HG03066 (cell line): ENCODE measurements around the gene OPN4.

Source experiments
- ATAC-seq: cut with Tn5 transposase; IDR thresholded peaks from one replicate; pipeline ENCODE4 v1.9.1; 2021; ENCODE audit warnings: low read depth; ENCODE audit not compliant: unreplicated experiment

Gene OPN4

GRCh38 chr10:86646933-86647332, 7.4 kb upstream of the OPN4 start:
- no peak for ATAC-seq

- no peak for ATAC-seq
These were observed 6.3 kb upstream of the OPN4 start for GRCh38 chr10:86647773-86648703.

GRCh38 chr10:86648704-86649427, 5.5 kb upstream of the OPN4 start:
- ATAC-seq: no peak

DNA sequence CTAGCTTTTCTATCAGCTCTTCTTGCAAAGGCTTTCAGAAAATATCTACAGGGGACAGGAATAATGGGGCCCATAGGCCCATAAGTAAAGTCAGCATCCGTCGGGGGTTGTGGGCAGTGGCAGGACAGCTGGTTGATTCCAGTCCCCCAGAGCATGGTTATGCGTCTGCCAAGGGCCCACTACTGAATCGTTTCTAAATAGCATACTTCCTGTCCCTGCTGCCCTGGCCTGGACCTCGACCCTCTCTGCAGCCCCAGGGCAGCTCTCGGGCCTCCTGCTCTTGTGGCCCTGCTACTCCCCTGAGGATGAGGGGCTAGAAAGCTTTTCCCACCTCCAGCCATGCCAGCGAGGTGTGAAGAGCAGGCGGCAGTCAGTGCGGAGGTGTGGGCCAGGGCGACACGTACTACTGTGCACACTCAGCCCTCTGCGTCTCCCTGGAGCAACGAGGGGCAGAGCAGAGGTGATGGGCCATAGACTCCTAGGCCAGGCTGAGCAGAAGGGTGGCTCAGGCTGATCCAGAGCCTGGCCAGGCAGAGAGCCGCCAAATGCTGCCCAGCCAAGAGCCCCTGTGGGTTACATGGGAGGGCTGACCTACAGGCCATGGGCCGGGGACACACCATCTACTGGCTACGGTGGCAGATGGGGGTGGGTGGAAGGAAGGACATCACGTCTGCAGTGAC, 4.7 kb upstream of the OPN4 start:
- ATAC-seq: no peak

GRCh38 chr10:86650151-86650550, 4.2 kb upstream of the OPN4 start:
- no peak for ATAC-seq

DNA sequence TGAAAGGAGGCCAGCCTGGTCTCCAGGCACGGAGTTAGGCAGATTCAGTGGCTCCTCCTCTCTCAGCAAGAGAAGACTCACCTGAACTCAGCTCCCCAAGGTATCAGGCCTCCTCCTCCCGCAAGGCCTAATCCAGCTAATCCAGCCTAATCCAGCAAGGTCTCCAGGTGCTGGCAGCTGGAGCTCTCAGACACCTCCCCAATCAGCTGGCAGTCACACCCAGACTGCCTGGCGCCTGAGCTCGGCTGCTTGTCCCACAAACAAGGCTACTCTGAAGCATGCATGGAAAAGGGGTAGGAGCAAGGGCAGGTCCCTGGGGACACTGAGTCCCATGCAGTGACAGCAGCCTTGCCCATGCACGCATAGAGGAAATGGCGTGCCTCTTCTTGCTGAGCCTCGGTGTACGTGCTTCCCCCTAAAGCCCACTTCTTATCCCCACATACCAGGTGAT, 3.3 kb upstream of the OPN4 start:
- ATAC-seq: no peak

DNA sequence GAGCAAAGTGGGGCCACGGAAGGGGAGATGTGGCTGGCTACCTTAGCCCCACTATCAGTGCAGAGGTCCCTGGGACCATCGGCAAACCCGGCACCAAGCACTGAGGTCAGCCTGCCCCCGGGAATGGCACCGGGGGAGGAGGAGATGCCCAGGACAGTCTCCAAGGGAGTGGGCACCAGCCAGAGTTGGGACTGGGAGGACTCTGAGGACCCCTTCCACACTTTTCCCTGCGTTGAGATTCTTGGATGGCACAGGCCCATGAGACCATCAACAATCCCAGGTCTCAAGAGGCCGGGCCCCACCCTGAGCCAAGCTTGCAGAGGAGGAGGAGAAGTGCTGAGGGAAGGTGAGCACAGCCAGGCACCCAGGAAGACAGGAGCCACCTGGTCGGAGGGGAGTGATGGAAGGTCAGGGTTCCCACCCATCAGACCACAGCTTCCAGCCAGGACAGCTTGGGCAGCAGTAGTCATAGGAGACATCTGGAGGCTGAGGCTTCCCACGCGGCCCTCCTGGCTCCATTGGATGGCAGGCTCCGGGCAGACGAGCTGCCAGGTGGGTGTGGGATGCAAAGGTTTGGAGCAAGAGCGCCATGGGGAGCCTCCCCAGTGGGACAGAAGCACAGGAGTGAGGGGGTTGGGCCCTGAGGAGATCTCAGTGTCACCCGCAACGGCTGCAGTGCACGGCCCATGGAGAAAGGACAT, 2.6 kb upstream of the OPN4 start:
- ATAC-seq: no peak

DNA sequence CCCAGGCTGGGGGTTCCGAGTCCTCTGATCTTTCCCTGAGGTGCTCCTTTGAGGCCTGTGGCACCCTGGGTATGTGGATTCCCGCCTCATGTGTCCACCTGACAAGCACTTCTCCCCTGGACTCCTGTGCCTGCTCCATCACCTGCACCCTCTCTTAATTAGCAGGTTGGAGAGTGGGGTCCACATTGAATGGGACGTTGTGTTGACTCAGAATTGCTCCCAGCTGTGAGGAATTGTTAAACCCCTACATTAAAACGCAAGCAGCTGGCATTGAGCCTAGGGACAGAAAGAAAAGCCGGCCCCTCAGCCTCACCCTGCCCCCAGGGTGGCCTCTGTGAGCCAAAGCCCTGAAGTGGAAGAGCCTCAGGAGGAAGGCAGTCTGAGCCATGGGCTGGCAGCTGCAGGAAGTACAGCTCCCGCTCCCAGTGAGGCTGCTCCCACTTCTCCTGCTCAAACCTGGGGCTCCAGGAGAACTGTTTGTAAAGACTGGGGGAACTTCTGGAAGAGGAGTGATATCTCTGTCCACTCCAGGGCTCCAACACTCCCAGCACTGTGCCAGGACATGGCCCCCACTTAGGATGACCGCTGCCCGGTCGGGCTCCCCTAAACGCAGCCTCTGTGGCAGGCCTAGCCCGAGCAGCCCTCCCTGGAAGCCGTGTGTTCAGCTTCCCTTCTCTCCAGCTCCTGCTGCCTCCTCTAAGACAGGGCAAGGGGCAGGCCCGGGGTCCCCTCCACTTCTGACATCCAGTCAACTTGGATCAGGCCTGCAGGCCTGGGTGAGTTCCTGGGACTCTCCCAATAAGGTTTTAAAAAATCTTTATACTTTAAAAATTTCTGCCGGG, 1.8 kb upstream of the OPN4 start:
- ATAC-seq: no peak

DNA sequence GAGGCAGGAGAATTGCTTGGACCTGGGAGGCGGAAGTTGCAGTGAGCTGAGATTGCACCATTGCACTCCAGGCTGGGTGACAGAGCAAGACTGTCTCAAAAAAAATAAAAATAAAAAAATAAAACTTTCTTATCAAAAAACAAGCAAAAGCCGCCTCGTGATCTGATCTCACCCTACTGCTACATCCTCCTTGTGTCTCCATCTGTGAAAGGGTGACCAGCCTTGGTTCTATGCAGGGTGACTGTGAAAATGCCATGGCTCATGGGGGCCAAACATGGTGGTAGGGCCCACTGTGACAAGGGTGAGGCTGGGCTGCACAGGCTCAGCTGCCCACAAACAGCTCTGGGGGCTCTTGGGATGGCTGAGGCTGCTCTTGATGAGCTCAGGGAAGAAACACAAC, 968 bp upstream of the OPN4 start:
- no peak for ATAC-seq

DNA sequence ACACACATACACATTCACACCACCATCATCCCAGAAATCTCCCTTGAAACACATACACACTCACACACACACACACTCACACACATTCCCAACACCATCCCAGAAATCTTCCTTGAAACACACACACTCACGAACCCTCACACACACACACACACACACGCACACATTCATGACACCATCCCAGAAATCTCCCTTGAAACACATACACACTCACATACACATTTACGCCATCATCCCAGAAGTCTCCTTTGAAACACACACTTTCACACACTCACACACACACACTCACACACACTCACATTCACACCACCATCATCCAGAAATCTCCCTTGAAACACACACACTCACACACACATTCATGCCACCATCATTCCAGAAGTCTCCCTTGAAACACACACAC, 360 bp upstream of the OPN4 start:
- no peak for ATAC-seq

GRCh38 chr10:86655173-86655540, 810 bp downstream of the OPN4 start:
- no peak for ATAC-seq

- no peak for ATAC-seq
These were observed 1.2 kb downstream of the OPN4 start for GRCh38 chr10:86655596-86655995.

DNA sequence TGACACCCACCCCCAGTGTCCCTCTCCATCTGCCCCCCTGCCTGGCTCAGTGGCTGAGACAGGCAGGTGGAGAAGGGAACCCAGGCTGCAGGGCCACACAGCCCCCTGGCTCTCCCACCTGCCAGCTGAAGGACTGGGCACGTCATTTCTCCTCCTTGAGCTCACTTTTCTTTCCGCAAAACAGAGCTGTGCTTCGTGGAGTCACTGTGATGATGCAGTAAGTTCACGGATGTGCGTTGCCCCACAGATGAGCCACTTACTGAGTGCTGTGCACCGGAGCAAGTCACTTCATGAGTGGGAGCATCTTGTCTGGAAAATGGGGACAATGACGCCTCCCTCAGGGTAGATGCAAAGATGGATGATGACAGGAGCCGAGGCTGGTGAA, 2.7 kb downstream of the OPN4 start:
- no peak for ATAC-seq

DNA sequence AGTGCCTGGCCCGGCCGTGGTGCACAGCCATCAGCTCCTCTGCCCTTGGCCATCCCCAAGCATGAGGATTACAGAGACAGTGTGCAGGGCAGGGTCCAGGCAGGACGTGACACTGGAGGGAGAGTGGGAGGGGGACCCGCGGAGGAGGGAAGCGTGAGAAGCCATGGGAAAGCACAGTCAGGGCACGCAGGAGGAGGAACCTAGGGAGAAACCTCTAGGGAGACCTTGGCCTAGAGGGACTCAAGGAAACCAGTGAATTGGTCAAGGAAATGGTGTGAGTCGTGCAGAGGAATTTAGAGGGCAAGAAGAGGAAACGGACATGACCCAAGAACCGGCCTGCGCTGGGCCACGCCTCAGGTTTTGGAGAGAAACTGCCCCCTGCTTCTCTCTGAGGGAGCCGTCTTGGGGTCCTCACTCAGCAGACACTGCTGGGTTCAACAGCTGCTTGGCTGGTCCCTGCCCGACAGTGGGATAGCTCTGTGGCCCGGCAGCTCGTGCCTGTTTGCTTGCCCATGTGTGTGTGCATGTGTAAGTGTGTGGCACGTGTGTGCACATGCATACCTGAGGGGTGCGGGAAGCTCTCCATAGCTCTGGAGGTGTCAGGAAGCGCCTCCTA, 3.2 kb downstream of the OPN4 start:
- no peak for ATAC-seq

DNA sequence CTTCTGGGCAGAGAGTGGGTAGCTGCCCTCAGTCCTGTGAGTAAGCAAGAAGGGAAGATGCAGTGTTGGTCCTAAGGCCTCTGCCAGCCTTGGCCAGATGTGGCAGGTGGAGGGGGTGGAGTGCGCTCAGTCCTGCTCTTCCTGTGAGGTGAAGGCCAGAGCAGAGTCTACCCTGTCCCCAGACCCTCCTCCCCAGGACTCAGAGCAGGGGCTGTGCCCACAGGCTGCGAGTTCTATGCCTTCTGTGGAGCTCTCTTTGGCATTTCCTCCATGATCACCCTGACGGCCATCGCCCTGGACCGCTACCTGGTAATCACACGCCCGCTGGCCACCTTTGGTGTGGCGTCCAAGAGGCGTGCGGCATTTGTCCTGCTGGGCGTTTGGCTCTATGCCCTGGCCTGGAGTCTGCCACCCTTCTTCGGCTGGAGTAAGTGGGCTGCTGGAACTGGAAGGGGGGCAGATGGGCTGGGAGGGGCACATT, 4.0 kb downstream of the OPN4 start:
- ATAC-seq: no peak

- ATAC-seq: no peak
These were observed 4.4 kb downstream of the OPN4 start for GRCh38 chr10:86658751-86659150.

GRCh38 chr10:86659161-86659691, 4.9 kb downstream of the OPN4 start:
- no peak for ATAC-seq

DNA sequence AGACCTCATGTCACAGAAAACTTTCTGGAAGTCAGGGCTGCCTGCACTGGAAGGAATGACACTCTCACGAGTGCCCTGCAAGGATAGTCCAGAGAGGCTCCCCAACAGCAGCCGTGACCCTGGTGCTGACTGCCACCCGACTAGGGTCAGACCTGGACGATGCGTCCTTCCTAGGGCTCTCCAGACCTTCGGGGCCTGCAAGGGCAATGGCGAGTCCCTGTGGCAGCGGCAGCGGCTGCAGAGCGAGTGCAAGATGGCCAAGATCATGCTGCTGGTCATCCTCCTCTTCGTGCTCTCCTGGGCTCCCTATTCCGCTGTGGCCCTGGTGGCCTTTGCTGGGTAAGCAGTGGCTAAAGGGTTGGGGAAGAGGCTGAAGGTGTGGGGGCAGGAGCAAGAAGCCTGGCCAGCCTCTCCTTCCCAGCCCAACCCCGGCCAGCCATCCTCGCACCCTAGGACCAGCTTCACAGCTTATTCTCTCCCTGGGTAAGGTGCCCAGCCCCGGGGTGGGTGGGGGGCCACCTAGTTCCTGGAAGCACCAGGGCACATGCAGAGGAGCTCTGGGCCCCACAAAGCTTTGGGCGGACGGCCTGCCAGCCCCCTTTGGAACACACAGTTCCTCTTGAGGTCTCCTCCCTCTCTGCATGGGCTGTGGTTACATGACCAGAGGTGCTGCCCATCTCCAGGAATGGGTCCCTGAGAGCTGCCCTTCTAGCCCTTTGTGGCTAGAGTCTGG, 5.5 kb downstream of the OPN4 start:
- no peak for ATAC-seq
